Measurements from ENCODE around the gene NAALADL2. TPM values are rescaled to one million over a fixed set of nuclear protein-coding genes. Genes with fewer than 3 reads are reported as not detected.

NAALADL2 gene
- total and polyA plus RNA-seq, 2 of the 8 experiments (the other 6 are each of a cell fraction or from before 2014, with no cell fraction given) = 0.12 to 0.22 TPM

GRCh38 chr3:175679568-175679967 is 820.4 kb downstream of the NAALADL2 start:
- Histone ChIP-seq H3K23ac (ENCODE audit: insufficient read length) (no peak overlapping the region), H3K18ac (ENCODE audit: extremely low read depth, low read length) (no peak overlapping the region), H2BK120ac (replicated peaks; ENCODE audit: low read depth, low read length) (no peak overlapping the region), H2BK5ac (ENCODE audit: low read depth, low read length) (no peak overlapping the region), H3K9ac (replicated peaks in 1 of 4; ENCODE audit: extremely low read depth in 1 of 4, low read depth in 3 of 4, low read length in 3 of 4) (no peak overlapping the region), H3K79me1 (ENCODE audit: low read depth, low read length) (no peaks in the 10 kb centered on the region), H3K27me3 (replicated peaks in 1 of 4; ENCODE audit: control insufficient read depth in 3 of 4, extremely low read depth in 1 of 4, insufficient read depth in 3 of 4, low read length in 3 of 4) (no peaks in the 10 kb centered on the region), H3K23me2 (ENCODE audit: low read depth, low read length) (no peaks in the 10 kb centered on the region), H3K4me2 (ENCODE audit: insufficient read depth in 1 of 2, low read depth in 2 of 2, low read length in 2 of 2) (no peak overlapping the region), H3K36me3 (ENCODE audit: control insufficient read depth in 2 of 4, insufficient read depth in 4 of 4, low read length in 3 of 4) (no peaks in the 10 kb centered on the region; a peak in 1 of 8 replicates), H3K9me3 (ENCODE audit: insufficient read depth in 2 of 2, low read depth in 1 of 2, low read length in 1 of 2) (no peaks in the 10 kb centered on the region; a peak in 1 of 4 replicates), H2BK15ac (ENCODE audit: low read length) (no peak overlapping the region), H2BK12ac (ENCODE audit: low read depth, low read length) (no peak overlapping the region), H2BK20ac (ENCODE audit: low read length) (no peak overlapping the region), H3K56ac (replicated peaks; ENCODE audit: insufficient read length, low read depth, low read length) (no peak overlapping the region), H2AFZ (ENCODE audit: low read length) (no peak overlapping the region; the same call in 1 of the 2 replicates), H4K8ac (ENCODE audit: extremely low read depth, insufficient read depth, low read length) (no peak overlapping the region), H3K27ac (ENCODE audit: low read depth, low read length) (no peak overlapping the region), H2AK5ac (ENCODE audit: low read depth, low read length) (no peak overlapping the region), H4K91ac (replicated peaks; ENCODE audit: insufficient read length, low read length) (no peak overlapping the region), H4K5ac (ENCODE audit: insufficient read length, low read depth, low read length) (no peak overlapping the region), H4K20me1 (replicated peaks in 1 of 2; ENCODE audit: control insufficient read depth in 1 of 2, insufficient read depth in 2 of 2, low read length in 2 of 2) (no peaks in the 10 kb centered on the region), H3K4ac (replicated peaks; ENCODE audit: insufficient read length, low read depth, low read length) (no peak overlapping the region), H3K4me1 (replicated peaks in 1 of 4; ENCODE audit: control insufficient read depth in 3 of 4, insufficient read depth in 4 of 4, low read length in 3 of 4) (no peaks in the 10 kb centered on the region), H3K79me2 (ENCODE audit: control insufficient read depth in 1 of 2, insufficient read depth in 2 of 2, low read length in 2 of 2) (no peaks in the 10 kb centered on the region), H3K4me3 (ENCODE audit: extremely low read depth in 1 of 4, insufficient read depth in 2 of 4, low read depth in 3 of 4, low read length in 4 of 4) (no peak overlapping the region), H3K14ac (ENCODE audit: insufficient read length) (no peak overlapping the region)
- ChIA-PET POLR2A (ENCODE audit: partially characterized antibody) (no interaction called here), CTCF (ENCODE audit: partially characterized antibody) (no interaction called here)
- no peak for DNase-seq (ENCODE audit: low read depth in 1 of 2, low spot score in 2 of 2)
- FAIRE-seq = no peak
- no peak for TF ChIP-seq POLR2AphosphoS5 (IDR thresholded peaks at IDR 0.05; ENCODE audit: low read depth, low read length)
- TF ChIP-seq MAFK (IDR thresholded peaks at IDR 0.05; ENCODE audit: low read depth, low read length) = no peak
- TF ChIP-seq NANOG (IDR thresholded peaks at IDR 0.05; ENCODE audit: insufficient read depth, low read depth, low read length, poor library complexity, severe bottlenecking) = no peak
- TF ChIP-seq TEAD4 (IDR thresholded peaks at IDR 0.05; ENCODE audit: low read depth, low read length) = no peak
- no peak for TF ChIP-seq EP300 (IDR thresholded peaks at IDR 0.05; ENCODE audit: borderline replicate concordance in 1 of 2, low read depth in 2 of 2, low read length in 2 of 2)
- 95% methylated on average over 3 of the region's 3 CpGs; no CpG with 5 or more reads in 1 of the 2 experiments for WGBS, 2 experiments (ENCODE audit: extremely low coverage in 1 of 2, insufficient coverage in 1 of 2, insufficient read length in 1 of 2, insufficient replicate concordance in 2 of 2, low coverage in 1 of 2, low lambda C conversion rate in 2 of 2, missing lambda C conversion rate in 1 of 2)
